ACHN (cell line): ENCODE data around the gene PRKAR1B.

Source experiments
- DNase-seq: peaks from one replicate; pipeline ENCODE4 v3.0.0-alpha.2; 2015
- in situ Hi-C: cut with HindIII; loops from 2 replicates; pipeline ENCODE4 v1.10.0; 2017; ENCODE audit warnings: low sequenced_read_pairs, low pct_ligation_motif_present, low pct_unique_long_range_greater_than_20kb

Gene PRKAR1B

GRCh38 chr7:683526-684205 is 43.4 kb downstream of the PRKAR1B start:
- DNase-seq: no peak
- in situ Hi-C loops: no loop called here

- in situ Hi-C loops: no loop called here
- DNase-seq: no peak
Observed at GRCh38 chr7:682810-683209, 44.3 kb downstream of the PRKAR1B start.

GRCh38 chr7:681551-682307 is 45.4 kb downstream of the PRKAR1B start:
- no peak for DNase-seq
- in situ Hi-C loops: no loop called here

GRCh38 chr7:680411-681127 is 46.5 kb downstream of the PRKAR1B start:
- in situ Hi-C loops: no loop called here
- DNase-seq: no peak

GRCh38 chr7:676972-677385 is 50.1 kb downstream of the PRKAR1B start:
- in situ Hi-C loops: no loop called here
- DNase-seq: no peak

- in situ Hi-C loops: no loop called here
Observed at GRCh38 chr7:676246-676971, 50.7 kb downstream of the PRKAR1B start.

GRCh38 chr7:674454-675410 is 52.3 kb downstream of the PRKAR1B start:
- in situ Hi-C loops: no loop called here
- no peak for DNase-seq

More at GRCh38 chr7:676246-676971, 50.7 kb downstream of the PRKAR1B start:
- no peak for DNase-seq

- DNase-seq: no peak
- in situ Hi-C loops: no loop called here
Observed at GRCh38 chr7:673681-674453, 53.2 kb downstream of the PRKAR1B start.

- no peak for DNase-seq
- in situ Hi-C loops: no loop called here
Observed at GRCh38 chr7:672891-673290, 54.2 kb downstream of the PRKAR1B start.

GRCh38 chr7:671415-672042 is 55.6 kb downstream of the PRKAR1B start:
- in situ Hi-C loops: no loop called here
- DNase-seq: no peak

GRCh38 chr7:670501-671390 is 56.3 kb downstream of the PRKAR1B start:
- DNase-seq: no peak
- in situ Hi-C loops: no loop called here

GRCh38 chr7:668958-669357 is 58.1 kb downstream of the PRKAR1B start:
- in situ Hi-C loops: no loop called here
- no peak for DNase-seq

GRCh38 chr7:668139-668931 is 58.7 kb downstream of the PRKAR1B start:
- DNase-seq: no peak
- in situ Hi-C loops: no loop called here

- no peak for DNase-seq
- in situ Hi-C loops: no loop called here
Observed at GRCh38 chr7:666454-667292, 60.4 kb downstream of the PRKAR1B start.
